Suppressor macrophage treated with lipopolysaccharide for 4 hours (primary cell): Measurements from ENCODE around the gene COX4I2.
"Not testable (repeated sequence)": the region's sequence is repeated elsewhere in the genome, so short reads cannot be mapped to it uniquely, and the experiment has no call there.

Source experiments
- DNase-seq: peaks from one replicate; pipeline ENCODE4 v3.0.0-alpha.2; 2020

COX4I2 gene

DNA sequence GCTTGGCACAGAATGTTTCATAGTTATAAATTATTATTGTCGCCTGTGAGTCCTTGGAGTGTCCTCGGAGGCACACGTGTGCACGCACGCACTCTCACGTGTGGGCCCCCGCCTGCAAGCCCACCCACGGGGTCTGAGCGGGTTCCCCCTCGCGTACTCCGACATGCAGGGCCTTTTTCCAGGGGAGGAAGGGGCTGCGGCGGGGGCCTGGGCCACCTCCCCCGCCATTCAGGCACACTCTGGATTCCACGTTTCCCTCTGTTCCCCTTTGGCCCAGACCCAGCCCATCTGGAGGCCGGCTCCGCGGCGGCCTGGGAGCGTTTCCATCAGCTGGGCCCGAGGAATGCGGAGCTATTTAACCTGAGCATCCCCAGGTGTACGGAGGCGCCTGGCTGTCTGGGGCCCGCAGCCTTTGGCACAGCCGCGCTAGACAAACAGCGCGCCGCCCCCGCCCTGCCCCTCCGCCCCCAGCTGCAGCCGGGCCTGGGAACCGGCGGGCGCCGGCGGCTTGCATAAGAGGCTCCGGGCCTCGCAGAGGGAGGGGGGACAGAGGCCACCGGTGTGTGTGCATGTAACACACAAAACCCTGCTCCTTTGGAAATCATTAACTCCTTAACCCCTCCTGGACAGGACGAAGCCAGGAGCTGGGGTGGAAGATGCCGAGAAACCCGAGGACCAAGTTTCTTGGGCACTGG, 29.3 kb upstream of the COX4I2 start:
- no peak for DNase-seq

DNA sequence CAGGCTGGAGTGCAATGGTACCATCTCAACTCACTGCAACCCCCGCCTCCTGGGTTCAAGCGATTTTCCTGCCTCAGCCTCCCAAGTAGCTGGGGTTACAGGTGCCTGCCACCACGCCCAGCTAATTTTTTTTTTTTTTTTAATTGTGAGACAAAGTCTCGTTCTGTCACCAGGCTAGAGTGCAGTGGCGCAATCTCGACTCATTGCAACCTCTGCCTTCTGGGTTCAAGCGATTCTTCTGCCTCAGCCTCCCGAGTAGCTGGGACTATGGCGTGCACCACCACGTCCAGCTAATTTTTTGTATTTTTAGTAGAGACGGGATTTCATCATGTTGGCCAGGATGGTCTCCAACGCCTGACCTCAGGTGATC, 25.5 kb upstream of the COX4I2 start:
- DNase-seq, result not testable (repeated sequence)

DNA sequence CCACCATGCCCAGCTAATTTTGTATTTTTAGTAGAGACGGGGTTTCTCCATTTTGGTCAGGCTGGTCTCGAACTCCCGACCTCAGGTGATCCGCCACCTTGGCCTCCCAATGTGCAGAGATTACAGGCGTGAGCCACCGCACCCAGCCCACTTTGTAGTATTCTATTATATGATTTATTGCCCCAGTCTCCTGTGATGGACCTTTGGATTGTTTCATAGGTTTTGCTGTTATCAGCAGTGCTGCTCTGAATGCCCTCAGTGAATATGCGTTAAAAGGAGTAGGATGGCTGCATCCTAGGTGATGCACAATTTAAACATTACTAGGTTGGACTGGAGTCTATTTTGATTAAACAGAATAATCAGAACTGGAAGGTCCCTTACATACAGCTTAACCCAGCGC, 22.3 kb upstream of the COX4I2 start:
- no peak for DNase-seq

DNA sequence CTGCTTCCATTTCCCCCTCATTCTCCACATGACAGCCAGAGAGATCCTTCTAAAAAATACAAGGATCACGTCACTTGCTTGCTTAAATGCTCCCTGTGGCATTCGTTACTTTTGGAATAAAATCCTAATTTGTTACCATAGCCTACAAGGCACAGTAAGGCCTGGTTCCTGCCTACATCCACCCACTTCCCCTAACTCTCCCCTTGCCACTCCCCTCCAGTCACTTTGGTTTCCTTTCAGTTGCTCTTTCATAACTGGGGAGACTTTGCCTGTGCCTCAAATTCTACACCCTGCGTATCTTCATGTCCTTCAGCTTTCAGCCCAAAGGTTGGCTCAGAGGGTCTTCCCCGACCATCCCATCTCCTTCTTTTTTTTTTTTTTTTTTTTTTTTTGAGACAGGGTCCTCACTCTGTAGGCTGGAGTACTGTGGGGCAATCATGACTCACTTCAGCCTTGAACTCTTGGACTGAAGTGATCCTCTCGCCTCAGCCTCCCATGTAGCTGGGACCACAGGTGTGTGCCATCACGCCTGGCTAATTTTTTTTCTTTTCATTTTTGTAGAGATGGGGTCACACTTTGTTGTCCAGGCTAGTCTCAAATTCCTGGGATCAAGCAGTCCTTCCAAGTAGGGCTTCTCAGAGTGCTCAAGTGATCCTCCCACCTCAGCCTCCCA, 20.1 kb upstream of the COX4I2 start:
- DNase-seq, result peak; percentile 78

DNA sequence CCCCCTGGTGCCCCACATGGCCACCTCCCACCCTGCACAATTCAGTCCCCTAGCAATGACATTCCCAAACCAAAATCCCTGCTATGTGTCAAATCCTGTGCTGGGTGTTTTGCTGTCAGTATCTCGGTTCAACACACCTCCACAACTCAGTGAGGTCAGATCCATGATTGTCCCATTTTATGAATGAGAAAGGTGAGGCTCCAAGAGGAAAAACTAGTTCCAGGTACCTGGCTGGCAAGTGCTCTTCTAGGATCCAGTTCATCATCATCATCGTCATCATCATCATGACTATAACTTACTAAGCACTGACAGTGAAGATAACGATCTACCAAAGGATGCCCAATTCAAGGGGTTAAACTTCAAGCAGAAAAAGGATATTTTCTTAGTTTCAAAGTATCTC, 17.5 kb upstream of the COX4I2 start:
- DNase-seq, result no peak

DNA sequence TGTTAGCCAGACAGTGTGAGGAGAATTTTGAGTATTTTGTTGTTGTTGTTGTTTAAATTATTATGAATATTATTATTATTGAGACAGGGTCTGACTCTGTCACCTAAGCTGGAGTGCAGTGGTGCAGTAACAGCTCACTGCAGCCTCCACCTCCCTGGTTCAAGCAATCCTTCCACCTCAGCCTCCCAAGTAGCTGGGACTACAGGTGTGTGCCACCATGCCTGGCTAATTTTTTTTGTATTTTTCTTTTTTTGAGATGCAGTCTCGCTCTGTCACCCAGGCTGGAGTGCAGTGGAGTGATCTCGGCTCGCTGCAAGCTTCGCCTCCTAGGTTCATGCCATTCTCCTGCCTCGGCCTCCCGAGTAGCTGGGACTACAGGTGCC, 14.6 kb upstream of the COX4I2 start:
- DNase-seq, result not testable (repeated sequence)

DNA sequence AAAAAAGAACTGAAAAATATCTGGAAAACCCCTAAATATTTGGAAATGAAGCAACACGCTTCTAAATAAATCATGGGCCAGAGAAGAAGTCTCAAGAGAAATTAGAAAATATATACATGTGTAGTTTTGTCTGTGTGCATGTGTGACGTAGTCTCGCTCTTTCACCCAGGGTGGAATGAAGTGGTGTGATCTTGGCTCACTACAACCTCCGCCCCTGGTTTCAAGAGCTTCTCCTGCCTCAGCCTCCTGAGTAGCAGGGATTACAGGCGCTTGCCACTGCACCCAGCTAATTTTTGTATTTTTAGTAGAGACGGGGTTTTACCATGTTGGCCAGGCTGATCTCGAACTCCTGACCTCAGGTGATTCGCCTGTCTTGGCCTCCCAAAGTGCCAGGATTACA, 11.2 kb upstream of the COX4I2 start:
- DNase-seq, result not testable (repeated sequence)

DNA sequence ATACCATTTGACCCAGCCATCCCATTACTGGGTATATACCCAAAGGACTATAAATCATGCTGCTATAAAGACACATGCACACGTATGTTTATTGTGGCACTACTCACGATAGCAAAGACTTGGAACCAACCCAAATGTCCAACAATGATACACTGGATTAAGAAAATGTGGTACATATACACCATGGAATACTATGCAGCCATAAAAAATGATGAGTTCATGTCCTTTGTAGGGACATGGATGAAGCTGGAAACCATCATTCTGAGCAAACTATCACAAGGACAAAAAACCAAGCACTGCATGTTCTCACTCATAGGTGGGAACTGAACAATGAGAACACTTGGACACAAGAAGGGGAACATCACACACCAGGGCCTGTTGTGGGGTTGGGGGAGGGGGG, 9.7 kb upstream of the COX4I2 start:
- not testable (repeated sequence) for DNase-seq

DNA sequence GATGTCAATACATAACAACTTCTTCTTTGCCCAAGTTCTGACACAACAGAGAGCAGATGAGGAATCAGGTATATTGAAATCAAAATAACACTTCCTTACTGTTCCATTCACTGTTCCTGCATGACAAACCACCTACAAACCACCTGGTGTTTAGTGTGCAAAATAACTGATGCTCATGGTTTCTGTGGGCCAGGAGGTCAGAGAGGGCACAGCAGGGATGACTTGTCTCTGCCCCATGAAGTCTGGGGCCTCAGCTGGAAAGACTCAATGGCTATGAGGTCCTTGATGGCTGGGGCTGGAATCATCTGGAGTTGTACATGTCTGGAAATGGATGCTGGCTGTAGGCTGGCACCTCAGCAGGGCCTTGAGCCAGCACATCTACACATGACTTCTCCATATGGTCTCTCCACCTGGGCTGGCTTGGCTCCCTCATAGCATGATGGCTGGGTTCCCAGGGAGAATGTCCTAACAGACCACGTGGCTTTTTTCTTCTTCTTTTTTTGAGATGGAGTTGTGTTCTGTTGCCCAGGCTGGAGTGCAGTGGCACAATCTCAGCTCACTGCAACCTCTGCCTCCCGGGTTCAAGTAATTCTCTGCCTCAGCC, 7.4 kb upstream of the COX4I2 start:
- no peak for DNase-seq

DNA sequence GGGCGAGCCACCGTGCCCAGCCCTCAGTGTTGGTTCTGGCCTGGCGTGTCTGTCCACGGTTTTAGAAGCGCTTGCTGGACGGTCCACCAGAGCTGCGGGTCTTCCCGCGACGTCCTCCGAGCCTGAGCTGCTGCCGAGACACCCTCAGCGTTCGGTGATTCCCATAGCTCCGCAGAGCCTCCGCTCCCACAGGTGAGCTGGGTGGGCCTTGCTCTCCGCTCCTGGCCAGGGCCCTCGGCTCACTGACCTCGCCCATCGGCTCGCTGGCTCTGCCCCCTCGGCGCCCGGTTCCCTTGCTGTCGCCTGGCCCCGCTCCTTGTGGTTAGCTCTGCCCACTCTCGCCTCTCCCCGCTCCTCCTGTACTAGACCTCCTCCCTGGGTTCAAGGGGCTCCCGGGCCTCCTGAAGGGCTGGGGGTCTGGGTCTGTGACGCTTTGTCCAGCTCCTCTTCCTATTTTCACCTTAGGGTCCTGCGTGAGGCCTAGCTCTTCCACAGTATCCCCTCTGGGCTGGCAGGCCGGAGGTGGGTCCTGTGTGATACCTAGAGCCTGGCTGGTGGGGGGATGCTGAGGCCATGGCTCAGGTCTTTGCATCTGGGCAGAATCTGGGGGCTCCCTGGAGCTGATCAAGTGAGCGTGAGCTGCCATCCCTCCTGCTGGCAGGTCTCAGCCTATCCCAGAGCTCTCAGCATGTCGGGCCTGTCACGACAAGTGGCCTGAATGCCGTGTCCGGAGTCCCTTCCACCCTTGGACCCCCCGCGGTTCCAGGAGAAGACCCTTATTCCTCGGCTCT, 5.0 kb upstream of the COX4I2 start:
- DNase-seq, result no peak

DNA sequence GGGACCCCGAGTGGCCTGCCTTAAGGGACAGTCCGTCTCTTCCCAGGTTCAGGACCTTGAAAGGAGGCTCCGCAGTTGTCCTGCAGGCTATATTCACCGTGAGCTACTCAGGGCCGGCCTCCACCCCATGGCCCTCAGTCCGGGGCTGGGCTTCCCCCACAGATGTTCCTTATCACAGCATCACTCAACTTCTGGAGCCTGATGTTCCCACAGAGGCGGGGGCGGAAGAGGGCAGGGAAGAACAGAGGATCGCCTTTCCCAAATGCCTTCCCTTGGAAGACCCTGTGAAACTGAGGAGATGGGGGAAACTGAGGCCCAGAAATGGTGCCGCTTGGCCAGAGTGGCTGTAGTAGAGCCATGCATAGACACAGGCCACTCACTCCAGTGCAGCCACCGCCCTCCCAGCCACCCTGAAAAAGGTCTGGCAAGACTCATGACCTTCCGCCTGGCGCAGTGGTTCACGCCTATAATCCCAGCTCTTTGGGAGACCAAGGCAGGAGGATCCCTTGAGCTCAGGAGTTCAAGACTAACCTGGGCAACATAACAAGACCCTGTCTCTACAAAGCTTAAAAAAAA, 4.3 kb upstream of the COX4I2 start:
- DNase-seq, result no peak

DNA sequence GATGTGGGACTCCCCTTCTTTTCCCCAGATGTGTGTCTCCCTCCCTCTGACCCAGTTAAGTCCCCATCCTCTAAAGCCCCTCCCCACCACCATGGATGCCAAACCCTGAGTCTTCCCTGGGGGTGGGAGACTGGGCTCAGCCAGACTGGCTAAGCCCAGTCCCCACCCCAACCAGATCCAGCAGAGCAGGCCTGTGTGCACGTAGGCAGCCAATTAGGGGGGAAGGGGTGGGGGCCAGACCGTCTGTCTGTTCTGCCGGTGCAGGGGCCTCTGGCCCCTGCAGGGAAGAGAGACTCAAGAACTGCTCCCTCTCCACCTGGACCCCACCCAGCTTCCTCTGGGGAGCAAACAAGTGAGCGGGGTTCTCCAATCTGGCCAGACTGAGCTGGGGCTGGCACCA, 605 bp downstream of the COX4I2 start:
- DNase-seq, result no peak

DNA sequence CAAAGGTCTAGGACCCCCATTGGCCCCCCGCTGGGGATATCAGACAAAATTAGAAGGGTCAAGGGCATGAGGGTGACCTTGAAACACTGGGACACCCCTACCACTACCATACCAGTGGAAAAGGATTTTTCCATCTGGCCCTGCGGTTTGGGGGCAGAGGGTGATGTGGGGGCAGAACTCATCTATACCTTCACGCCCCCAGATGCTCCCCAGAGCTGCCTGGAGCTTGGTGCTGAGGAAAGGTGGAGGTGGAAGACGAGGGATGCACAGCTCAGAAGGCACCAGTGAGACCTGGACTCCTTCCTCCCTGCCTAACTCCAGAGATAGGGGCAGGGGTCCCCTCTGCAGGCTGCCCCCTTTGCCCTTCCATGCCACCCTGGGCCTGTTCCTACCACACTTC, 1.1 kb downstream of the COX4I2 start:
- no peak for DNase-seq

DNA sequence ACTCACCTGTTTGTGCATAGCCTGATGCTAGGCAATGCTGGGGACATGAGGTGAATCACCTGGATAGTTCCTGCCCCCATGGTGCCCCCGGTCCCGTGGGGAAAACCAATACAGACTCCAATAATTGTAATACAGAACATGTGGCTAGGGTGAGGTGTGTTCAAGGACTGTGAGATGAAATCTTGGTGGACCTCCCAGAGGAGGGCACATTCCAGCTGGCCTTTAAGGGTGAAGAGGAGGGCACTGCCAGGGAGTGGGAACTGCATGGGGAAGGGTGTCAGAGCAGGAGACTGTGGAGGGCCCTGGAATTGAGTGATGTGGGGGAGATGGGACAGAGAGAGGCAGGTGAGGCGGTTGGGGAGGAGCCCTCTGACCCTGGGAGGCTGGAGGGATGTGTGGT, 2.5 kb downstream of the COX4I2 start:
- DNase-seq, result no peak

DNA sequence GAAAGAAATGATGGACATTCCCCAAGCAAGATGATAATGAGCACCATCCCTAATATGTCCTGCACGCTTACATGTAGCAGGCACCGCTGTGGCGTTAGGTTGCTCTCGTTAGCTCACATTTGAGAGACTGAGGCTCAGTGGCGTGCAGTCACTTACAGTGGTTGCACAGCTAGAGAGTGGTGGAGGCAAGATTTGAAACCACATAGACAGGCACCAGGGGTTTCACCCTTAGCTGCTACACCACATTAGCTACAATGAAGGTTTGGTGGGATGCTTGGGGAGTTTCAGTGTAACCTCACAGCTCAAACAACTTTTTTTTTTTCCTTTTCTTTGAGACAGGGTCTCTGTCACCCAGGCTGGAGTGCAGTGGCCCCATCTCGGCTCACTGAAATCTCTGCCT, 3.7 kb downstream of the COX4I2 start:
- DNase-seq, result no peak

DNA sequence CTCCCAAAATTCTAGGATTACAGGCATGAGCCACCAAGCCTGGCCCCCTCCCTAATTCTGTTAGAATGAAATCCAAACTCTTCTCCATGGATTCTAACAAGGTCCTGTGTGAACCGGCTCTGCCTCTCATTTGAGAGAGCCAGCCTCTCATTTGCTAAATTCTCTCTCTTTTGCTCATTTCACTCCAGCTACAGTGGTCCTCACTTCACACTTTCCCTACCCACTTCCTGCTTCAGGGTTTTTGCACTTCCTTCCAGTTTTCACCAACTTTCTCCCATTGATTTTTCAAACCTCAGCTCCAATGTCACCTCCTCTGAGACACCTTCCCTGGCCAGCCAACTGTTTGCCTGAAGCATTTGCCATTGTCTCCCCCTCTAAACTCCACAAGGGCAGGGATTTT, 5.1 kb downstream of the COX4I2 start:
- no peak for DNase-seq

DNA sequence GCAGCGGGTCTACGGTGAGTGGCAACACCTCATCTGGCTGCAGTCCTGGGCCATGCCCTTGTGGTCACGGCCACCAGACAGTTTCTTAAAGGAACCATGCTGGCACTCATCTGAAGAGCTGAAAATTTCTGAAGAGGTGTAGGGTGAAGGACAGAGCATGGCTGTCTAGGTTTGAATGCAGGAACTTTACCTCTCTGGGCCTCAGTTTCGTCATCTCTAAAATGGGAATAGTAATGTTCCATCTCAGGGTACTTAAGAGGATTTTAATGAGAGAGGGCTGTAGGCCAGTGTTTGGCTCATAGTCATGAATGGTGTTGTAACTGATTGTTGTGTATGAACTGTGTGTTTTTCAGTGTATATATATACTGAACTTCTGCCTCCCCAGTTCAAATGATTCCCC, 5.8 kb downstream of the COX4I2 start:
- DNase-seq, result no peak

DNA sequence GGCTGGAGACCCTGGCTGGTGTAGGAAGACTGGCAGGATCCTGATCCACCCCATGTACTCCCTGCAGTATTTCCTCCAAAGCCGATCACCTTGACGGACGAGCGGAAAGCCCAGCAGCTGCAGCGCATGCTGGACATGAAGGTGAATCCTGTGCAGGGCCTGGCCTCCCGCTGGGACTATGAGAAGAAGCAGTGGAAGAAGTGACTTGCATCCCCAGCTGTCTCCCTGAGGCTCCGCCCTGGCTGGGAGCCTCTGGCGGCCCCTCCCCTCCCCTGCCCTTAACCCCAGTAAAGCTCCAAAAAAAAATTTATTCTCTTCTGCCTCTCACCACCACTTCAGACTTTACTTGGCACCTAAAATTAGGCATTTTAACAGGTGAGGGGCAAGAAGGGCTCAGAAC, 7.0 kb downstream of the COX4I2 start:
- DNase-seq, result no peak

DNA sequence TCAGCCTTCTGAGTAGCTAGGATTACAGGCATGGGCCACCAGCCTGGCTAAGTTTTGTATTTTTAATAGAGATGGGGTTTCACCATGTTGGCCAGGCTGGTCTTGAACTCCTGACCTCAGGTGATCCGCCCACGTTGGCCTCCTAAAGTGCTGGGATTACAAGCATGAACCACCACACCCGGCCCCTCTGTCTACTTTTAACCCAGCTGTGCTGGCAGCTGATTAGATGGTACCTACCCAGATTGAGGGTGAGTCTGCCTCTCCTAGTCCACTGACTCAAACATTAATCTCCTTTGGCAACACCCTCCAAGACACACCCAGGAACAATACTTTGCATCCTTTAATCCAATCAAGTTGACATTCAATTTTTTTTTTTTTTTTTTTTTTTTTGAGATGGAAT, 10.4 kb downstream of the COX4I2 start:
- not testable (repeated sequence) for DNase-seq

DNA sequence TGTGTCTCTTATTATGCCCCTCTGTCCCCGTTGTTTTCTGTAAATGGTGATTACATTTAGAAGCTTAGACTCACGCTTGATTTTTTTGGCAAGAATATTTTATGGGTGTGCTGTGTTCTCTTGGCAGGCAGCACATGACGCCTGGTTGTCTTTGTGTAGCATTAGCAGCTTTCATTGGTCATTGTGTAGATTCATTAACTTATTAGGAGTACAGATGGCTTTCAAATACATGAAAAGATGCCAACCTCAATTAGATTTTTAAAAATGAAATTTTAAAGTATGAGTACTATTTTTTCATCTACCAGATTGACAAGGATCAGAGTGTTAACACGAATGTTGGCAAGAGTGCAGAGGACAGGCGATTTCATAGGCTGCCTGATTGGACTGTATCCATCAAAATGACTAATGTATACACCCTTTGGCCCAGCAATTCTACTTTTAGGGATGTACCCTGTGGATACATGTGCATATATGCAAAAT, 15.2 kb downstream of the COX4I2 start:
- no peak for DNase-seq

DNA sequence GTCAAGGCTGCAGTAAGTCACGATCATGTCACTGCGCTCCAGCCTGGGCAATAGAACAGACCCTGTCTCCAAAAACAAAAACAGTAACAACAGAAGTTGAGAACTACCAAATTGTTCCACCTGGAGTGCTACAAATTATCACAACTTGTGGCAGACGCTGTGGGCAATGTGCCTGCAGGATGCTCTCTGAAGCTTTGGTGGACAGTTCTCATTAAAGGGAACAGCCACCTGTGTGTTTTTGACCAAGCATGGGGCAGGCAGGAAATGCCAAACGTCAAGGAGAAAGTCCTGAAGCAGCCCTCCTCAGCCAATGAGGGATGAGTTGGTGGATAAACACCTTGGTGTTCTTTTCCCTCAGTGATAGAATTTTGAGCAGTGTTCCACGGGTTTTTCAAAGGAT, 15.8 kb downstream of the COX4I2 start:
- no peak for DNase-seq

DNA sequence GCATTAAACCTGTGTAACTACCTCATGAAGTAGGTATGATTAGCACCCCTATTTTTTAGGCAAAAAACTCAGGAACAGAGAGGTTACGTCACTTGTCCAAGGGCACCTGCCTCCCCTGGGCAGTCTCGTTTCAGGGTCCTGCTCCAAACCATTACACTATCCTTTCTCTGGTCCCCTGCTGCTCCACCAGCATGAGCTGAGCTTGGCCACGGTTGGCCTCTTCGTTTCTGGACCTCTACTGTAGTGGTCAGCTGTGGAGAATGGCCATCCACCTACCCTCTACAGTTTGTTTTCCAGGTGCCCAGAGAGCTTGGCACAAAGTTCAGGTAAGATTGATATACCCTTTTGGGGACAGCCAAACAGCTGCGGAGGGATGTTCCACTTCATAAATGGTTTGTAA, 16.8 kb downstream of the COX4I2 start:
- DNase-seq, result no peak
